GM19035 (cell line): ENCODE measurements around the gene ICE2.
"Not testable (repeated sequence)": the region's sequence is repeated elsewhere in the genome, so short reads cannot be mapped to it uniquely, and the experiment has no call there.

ENCODE experiments used
- ATAC-seq: cut with Tn5 transposase; IDR thresholded peaks from one replicate; pipeline ENCODE4 v1.9.1; 2021; ENCODE audit not compliant: unreplicated experiment

The ICE2 gene

DNA sequence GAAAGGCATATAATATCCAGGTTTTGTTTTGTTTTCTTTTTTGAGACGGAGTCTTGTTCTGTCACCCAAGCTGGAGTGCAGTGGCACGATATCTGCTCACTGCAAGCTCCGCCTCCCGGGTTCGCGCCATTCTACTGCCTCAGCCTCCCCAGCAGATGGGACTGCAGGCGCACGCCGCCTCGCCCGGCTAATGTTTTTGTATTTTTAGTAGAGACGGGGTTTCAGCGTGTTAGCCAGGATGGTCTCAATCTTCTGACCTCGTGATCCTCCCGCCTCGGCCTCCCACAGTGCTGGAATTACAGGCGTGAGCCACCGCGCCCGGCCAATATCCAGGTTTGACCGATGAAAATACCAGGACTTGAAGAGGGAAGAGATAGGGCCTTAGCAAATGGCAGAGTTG is 66.1 kb downstream of the ICE2 start:
- ATAC-seq = not testable (repeated sequence)

- no peak for ATAC-seq
These were observed 67.0 kb downstream of the ICE2 start for GRCh38 chr15:60411774-60412425.

- ATAC-seq = not testable (repeated sequence)
These were observed 68.6 kb downstream of the ICE2 start for GRCh38 chr15:60410350-60410749.

GRCh38 chr15:60408463-60408981 is 70.4 kb downstream of the ICE2 start:
- no peak for ATAC-seq

DNA sequence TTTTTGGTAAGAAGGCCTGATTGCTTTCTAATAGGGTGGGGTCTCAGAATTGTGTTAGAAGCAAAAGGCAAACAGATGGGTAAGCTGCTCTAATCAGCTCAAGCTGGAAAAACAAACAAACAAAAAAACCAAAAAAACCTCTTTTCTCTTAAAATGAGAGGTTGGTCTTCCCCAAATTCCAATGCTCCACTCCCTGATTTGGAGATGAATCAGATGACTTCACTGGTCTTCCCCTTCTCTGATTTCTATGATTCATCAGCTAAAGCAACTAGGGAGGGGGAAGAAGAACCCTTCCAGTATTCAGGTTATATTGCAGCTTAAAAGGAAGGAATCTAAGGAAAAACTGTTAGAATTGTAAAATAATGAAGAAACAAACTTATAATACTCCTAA is 71.5 kb downstream of the ICE2 start:
- ATAC-seq = no peak

- no peak for ATAC-seq
These were observed 72.2 kb downstream of the ICE2 start for GRCh38 chr15:60406513-60407414.

DNA sequence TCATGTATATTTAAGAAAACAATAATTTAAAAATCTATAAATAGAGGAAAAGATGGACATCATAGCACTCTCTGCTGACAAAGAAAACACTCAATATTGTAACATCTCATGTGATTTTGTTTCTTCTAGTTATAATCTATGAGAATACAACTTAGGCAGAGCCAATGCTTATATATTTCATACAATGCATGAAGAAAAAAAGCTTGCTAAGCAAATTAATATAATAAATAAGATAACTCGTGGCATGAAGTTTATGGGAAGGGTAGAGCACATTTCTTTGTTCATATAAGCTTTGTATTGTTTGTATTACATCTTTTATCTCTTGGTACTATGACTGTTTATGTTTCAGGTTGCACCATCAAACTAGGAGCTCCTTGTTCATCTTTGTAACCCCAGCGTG is 73.5 kb downstream of the ICE2 start:
- no peak for ATAC-seq

- ATAC-seq = not testable (repeated sequence)
These were observed 74.6 kb downstream of the ICE2 start for GRCh38 chr15:60404351-60404750.

- ATAC-seq = no peak
These were observed 78.0 kb downstream of the ICE2 start for GRCh38 chr15:60400944-60401343.

- no peak for ATAC-seq
These were observed 79.0 kb downstream of the ICE2 start for GRCh38 chr15:60399931-60400330.

DNA sequence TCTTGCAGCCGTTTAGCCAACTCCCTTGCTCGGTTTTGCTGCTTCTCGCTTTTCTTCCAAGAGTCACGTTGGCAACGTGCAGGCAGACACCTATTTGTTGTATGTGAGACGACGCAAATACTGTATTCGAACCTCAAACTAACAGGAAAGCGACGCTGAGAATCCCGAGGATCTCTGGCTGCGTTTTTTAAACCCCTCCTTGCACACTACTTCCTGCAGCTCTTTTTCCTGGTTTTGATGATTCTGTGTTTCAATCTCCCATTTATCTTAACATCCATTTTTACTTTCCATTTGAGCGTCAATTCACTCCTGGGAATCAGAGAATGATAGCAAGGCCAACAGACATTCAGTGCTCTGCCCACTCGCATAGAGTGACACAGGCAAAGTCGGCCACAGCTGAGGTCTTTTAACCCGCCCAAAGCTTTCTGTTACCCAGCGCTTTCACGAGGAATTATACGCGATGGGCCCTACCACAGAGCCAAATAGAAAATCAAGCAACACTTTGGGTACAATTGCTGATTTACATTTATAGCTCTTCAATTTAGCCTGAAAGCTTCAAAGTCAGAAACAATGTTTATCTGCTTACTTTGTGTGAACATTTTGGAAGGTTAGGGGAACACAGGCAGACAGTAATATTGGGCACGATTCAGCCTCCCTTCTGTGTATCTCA is 79.6 kb downstream of the ICE2 start:
- ATAC-seq = no peak

DNA sequence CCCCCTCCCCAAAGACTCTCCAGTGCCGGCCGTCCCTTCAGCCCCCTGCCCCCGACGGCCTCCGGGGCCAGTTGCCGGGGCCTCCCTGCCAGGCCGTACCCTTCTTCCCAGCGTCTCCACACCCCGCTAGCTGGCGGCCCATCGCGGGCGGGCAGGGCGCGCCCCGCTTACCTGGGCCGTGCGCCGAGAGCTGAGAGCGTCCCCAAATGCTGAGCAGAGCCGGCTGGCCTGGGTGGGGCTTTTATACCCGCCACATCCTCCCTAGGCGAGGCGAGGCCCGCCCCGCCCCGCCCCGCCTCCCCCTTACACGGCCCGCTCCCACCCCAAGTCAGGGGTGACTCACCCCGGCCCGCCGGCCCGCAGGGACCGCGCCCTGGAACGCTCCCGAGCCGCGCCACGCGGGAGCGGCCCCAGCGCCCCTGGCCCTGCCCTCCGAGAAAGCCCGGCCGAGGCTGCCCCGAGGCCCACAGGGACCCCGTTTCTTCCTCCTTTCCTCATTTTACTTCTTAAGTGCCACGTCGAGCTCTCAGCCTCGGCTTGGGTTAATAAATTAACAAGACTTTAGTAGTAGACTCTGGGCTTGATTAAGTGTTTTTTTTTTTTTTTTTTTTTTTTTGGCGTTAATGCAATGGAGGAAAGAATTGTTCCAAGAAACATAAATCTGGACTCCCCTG is 81.0 kb downstream of the ICE2 start, which contains the start of gene ANXA2:
TSS of gene ANXA2 (minus strand) at position 215 of the 674 bp plus-strand sequence. CDS start 11,911 bp downstream, outside the sequence.
- peak; percentile 64 for ATAC-seq

DNA sequence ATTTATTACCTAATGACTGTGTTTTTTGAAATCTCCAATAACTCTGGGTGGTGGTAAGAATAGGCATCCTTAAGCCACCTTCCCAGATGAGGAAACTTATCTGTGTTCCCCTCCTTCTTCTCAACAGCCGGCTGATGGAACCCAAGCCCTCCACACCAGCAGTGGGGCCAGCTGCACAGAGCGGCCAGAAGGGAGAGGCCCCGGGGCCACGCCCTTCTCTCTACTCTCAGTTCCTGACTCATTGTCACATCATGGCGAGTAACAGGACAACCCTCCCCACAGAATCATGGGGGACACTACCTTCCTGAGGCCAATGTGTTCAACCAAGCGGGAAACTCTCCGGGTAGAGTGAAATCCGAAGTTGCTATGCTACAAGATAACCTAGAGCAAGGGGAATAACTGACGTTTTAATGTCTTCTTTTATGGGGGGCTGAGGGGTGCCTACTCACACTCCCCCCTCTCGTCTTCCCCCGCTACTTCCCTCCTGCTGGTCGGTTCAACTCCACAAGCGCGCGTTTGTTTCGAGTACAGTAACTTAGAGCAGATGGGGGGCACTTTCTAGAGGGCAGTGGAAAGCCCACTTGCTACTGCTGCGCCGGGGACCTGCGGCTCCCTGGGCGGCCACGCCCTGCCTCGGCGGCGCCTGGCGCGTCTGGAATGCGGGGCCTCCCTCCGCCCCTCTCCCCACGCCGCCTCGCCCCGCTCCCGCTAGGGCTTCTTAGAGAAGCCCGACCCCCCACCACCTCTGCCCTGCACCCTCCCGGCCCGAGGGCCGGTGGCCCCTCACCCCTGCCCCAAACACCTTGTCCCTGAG is 81.8 kb downstream of the ICE2 start:
- ATAC-seq = peak; percentile 69

DNA sequence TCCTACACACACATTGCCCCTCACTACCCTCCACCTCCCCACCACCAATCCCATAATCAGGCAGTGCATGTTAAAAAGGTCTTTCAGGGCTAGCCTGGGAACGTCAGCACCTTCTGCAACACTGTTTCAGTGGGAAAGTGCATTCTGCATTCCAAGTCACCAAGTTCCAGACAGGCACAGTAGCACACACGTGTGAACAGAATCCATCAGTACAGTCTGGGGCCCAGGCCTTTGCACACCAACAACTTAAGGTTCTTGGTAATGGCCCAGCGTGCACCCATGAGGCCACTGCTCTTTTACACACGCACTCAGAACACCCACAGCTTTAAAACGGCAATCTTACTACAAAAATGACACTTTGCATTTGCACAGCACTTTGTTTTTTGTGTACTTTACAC is 82.4 kb downstream of the ICE2 start:
- ATAC-seq = no peak

- ATAC-seq = no peak
These were observed 82.8 kb downstream of the ICE2 start for GRCh38 chr15:60396100-60396499.

DNA sequence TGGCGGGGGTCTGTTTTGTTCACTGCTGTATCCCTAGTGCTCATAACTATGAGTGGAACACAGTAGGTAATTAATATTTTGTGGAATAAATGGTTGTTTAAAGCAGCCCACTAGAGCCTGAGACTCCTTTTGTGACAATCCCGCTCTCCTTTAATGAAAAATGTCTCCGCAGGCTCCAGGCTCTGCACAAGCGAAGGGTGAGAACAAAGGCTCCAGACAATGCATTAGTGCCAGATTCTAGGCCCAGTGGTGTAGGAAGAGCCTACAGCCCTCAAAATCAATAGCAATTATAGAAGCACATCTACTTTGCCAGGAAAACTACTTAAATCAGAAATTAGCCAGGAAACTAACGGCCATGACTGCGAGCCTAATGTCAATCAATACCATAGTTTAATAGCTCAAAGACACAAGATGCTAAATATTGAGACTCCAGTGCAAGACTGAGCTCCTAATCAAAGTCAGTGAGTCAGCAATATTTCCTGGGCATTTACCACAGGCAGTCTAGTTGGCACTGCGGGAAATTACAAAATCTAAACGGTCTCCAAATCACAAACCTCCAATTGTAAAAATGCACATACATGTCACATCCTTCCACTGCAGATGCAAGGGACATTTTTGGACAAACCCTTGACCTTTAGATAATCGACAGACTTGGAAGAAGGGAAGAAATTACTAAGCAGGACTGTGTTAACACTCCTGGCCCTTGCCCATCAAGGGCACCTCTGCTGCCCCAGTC is 83.5 kb downstream of the ICE2 start:
- ATAC-seq = no peak

- ATAC-seq = no peak
These were observed 84.2 kb downstream of the ICE2 start for GRCh38 chr15:60394689-60395097.

- no peak for ATAC-seq
These were observed 85.8 kb downstream of the ICE2 start for GRCh38 chr15:60392986-60393790.

GRCh38 chr15:60392601-60392985 is 86.3 kb downstream of the ICE2 start:
- no peak for ATAC-seq
